A673 (cell line): ENCODE measurements around the gene DLGAP5. TPM values are rescaled to one million over a fixed set of nuclear protein-coding genes. Genes with fewer than 3 reads are reported as not detected.

Source experiments
- BruUV-seq: library from RNA; stranded (reverse); fragments of 400-500 nt; replicated peaks from 2 replicates; lab custom pipeline; 2021; lab: Mats Ljungman, UMichigan
- CTCF ChIA-PET: fragments of 300-600 bp; sonication (Branson Sonifier 250); formaldehyde crosslinking; loops from one replicate; lab custom pipeline; 2022; ENCODE audit warnings: antibody characterized with exemption; lab: Charles Lee
- POLR2A ChIA-PET: fragments of 300-600 bp; sonication (Branson Sonifier 250); formaldehyde crosslinking; loops from one replicate; lab custom pipeline; 2022; ENCODE audit warnings: antibody characterized with exemption; ENCODE audit not compliant: low non-redundant PET; lab: Charles Lee
- DNase-seq: peaks from one replicate; pipeline ENCODE4 v3.0.0-alpha.2; 2015; ENCODE audit warnings: low spot score
- H3K27ac ChIP-seq: fragments of 200-600 bp; sonication (generic); 2 replicates; pipeline ENCODE4 v1.5.1; 2016; ENCODE audit warnings: mixed run types, low read depth, mild to moderate bottlenecking, mixed read lengths, antibody characterized with exemption, low read length; ENCODE audit not compliant: poor library complexity, severe bottlenecking
- H3K27me3 ChIP-seq: fragments of 200-600 bp; sonication (generic); replicated peaks from 2 replicates; pipeline ENCODE4 v1.6.1; 2017; ENCODE audit warnings: mixed run types, low read depth, mild to moderate bottlenecking, mixed read lengths, antibody characterized with exemption, low read length; ENCODE audit not compliant: insufficient read depth, poor library complexity
- H3K36me3 ChIP-seq: fragments of 200-600 bp; sonication (generic); 2 replicates; pipeline ENCODE4 v1.6.1; 2016; ENCODE audit warnings: mixed run types, mild to moderate bottlenecking, mixed read lengths, antibody characterized with exemption, low read length; ENCODE audit not compliant: insufficient read depth, poor library complexity, severe bottlenecking
- H3K4me1 ChIP-seq: fragments of 200-600 bp; sonication (generic); 2 replicates; pipeline ENCODE4 v1.6.1; 2017; ENCODE audit warnings: mixed run types, mild to moderate bottlenecking, mixed read lengths, antibody characterized with exemption, low read length; ENCODE audit not compliant: insufficient read depth, poor library complexity, severe bottlenecking
- H3K4me3 ChIP-seq: fragments of 200-600 bp; sonication (generic); 2 replicates; pipeline ENCODE4 v1.5.1; 2016; ENCODE audit warnings: low read depth, mixed run types, mild to moderate bottlenecking, mixed read lengths, low read length; ENCODE audit not compliant: poor library complexity, severe bottlenecking
- H3K9me3 ChIP-seq: fragments of 200-600 bp; sonication (generic); 2 replicates; pipeline ENCODE4 v1.6.1; 2016; ENCODE audit warnings: mixed run types, low read depth, mild to moderate bottlenecking, mixed read lengths, antibody characterized with exemption, low read length; ENCODE audit not compliant: poor library complexity, severe bottlenecking
- CTCF ChIP-seq: fragments of 300-800, 200-600 bp; sonication (generic); conservative IDR thresholded peaks from 2 replicates; pipeline ENCODE4 v1.5.1; 2017; ENCODE audit warnings: low read depth, mild to moderate bottlenecking, antibody characterized with exemption, low read length, moderate library complexity, mixed read lengths
- EZH2 ChIP-seq: fragments of 200-600 bp; sonication (generic); IDR thresholded peaks from 2 replicates; pipeline ENCODE4 v1.6.1; 2017; ENCODE audit warnings: borderline replicate concordance, low read depth, mild to moderate bottlenecking, mixed read lengths, antibody characterized with exemption, low read length; ENCODE audit not compliant: poor library complexity, severe bottlenecking
- intact Hi-C: fragments of 100-400 bp; cut with micrococcal nuclease; formaldehyde crosslinking; loops from one replicate; pipeline ENCODE4 v1.10.0; 2022; ENCODE audit not compliant: unreplicated experiment
- total RNA-seq: library from RNA; stranded (reverse); gene quantifications from 2 replicates; pipeline ENCODE4 v1.2.3, GENCODE V29; 2021

The DLGAP5 gene
- total RNA-seq, 1 experiment from 2014 or later = 144 TPM

- no peaks in the 10 kb centered on the region for H3K9me3 ChIP-seq
- no peaks in the 10 kb centered on the region for H3K36me3 ChIP-seq
- no peak overlapping the region for H3K4me3 ChIP-seq
- BruUV-seq = no TSS peak
- H3K27ac ChIP-seq = no peak overlapping the region
- H3K4me1 ChIP-seq = peaks cover 11% of the 10 kb centered on the region
- intact Hi-C loops = no loop called here
- ChIA-PET POLR2A (no interaction called here), CTCF (no interaction called here)
- H3K27me3 ChIP-seq = no peaks in the 10 kb centered on the region
- TF ChIP-seq EZH2 (no peak), CTCF (no peak)
- DNase-seq = no peak
Measured at GRCh38 chr14:55122440-55122986, 68.9 kb downstream of the DLGAP5 start.

- Histone ChIP-seq H3K27ac (no peak overlapping the region), H3K4me1 (peaks cover 5% of the 10 kb centered on the region)
- BruUV-seq = no TSS peak
Measured at GRCh38 chr14:55121628-55122439, 69.6 kb downstream of the DLGAP5 start.

More at GRCh38 chr14:55121628-55122439, 69.6 kb downstream of the DLGAP5 start:
- H3K36me3 ChIP-seq = no peaks in the 10 kb centered on the region
- DNase-seq = no peak
- no peaks in the 10 kb centered on the region for H3K9me3 ChIP-seq
- no peak overlapping the region for H3K4me3 ChIP-seq
- H3K27me3 ChIP-seq = no peaks in the 10 kb centered on the region
- ChIA-PET CTCF (no interaction called here), POLR2A (no interaction called here)
- intact Hi-C loops = no loop called here
- TF ChIP-seq EZH2 (no peak), CTCF (no peak)
